Measurements from ENCODE around the gene STRIP2. TPM values are rescaled to one million over a fixed set of nuclear protein-coding genes. Genes with fewer than 3 reads are reported as not detected.
"Not testable (repeated sequence)": the region's sequence is repeated elsewhere in the genome, so short reads cannot be mapped to it uniquely, and the experiment has no call there.

STRIP2 gene
- total RNA-seq, 1 experiment from 2014 or later: 104 TPM

DNA sequence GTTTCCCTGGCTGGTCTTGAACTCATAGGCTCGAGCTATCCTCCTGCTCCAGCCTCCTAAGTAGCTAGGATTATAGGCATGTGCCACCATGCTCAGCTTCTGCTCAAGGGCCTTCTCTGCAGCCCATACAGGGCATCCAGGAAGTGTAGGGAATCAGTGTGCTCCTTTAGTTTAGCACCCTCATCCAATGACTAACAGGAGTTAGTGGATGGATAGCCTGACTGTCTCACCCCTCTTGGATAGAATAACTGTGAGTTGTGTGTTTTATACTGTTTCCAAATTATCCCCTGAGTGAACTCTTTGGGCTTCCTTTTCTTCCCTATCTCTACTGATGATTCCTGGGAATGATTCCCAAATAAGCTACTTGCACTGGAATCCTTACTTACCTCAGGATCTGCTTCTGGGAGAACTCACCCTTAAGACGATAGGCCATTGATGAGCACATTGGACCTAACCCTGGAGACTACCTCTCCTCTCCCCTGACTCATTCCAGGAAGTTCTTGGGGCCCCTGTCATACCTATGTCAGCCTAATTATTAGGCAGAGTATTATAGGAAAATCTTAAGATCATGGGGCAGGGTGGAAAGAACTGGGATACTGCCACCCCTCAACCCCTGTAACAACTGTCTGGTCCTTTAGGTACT, 18.5 kb downstream of the STRIP2 start:
- no peak for DNase-seq (ENCODE audit: low read depth)

DNA sequence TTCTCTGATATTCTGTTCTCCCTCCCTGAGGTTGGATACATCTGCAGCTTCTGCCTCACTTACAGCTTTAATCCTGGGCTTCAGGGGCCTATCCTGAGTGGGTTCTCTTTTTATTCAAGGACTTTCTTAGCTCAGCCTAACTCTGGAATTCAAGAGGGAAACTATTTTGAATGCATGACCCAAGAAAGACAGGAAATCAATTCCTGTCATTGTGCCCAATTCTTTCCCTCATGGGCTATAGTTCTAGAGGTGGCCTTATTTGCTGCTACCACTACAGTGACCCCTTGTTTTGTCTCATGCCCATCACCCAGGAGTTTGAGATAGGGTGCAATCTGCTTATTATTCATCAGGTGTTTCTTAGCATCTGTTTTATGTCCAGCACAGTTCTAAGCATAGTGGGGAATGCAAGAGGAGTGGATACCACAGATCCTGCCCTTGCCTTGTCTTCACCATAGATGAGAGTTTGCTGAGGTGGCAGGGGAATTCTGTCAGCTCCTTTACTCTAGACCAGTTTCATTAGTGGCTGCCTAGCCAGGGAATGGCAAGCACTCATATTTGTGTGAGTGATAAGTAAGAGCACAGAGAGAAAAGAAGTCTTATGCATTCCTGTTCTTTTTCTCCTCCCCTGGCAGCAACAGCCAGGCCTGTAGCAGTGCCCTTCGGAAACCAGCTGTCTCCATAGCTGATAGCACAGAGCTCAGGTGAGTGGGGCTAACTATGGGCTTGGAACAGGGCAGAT, 19.4 kb downstream of the STRIP2 start:
- no peak for DNase-seq (ENCODE audit: low read depth)

DNA sequence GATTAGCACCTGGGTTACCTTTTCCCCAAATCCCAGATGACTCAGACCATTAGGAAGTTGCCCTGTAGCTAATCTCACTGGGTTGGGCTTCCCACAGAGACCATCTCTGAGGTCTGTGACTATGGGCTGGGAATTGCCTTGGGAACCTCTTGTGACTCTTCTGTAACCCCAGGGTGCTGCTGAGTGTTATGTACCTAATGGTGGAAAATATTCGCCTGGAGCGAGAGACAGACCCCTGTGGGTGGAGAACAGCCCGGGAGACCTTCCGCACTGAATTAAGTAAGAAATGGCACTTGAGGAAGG, 20.0 kb downstream of the STRIP2 start:
- no peak for DNase-seq (ENCODE audit: low read depth)

DNA sequence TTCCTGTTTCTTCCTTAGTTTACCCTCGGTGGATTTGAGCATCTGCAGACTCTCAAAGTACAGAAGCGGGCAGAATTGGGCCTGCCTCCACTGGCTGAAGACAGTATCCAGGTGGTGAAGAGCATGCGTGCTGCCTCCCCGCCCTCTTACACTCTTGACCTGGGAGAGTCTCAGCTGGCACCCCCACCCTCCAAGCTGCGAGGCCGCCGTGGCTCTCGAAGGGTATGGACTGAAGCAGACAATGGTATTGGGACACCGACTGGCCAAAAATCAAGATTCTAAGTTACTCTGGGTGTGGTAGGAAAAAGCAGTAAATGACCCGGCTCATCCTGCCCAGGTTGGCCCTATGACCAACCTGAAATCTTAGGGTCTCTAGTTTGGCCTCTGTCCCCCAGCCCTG, 22.2 kb downstream of the STRIP2 start:
- no peak for DNase-seq (ENCODE audit: low read depth)

DNA sequence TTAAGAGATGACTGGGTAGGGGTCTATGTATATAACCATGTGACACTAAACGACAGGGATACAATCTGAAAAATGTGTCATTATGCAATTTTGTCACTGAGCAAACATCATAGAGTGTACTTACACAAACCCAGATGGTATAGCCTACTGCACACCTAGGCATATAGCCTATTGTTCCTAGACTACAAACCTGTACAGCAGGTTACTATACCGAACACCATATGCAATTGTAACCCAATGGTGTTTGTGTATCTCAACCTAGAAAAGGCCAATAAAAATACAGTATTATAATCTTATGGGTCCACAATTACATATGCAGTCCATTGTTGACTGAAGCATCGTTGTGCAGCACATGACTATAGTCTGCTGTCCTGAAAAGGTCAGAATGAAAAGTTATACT, 22.9 kb downstream of the STRIP2 start:
- DNase-seq (ENCODE audit: low read depth): no peak

DNA sequence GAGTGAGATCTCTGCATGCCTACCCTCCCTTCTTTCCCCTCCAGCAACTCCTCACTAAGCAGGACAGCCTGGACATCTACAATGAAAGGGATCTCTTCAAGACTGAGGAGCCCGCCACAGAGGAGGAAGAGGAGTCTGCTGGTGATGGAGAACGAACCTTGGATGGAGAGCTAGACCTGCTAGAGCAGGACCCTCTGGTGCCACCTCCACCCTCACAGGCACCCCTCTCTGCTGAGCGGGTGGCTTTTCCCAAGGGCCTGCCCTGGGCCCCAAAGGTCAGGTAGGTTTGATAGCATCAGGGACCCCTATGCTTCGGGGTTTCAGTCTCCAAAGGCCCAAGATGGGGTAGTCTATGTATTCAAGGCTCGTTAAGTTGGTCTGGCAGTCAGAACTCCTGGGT, 23.9 kb downstream of the STRIP2 start:
- DNase-seq (ENCODE audit: low read depth): no peak

DNA sequence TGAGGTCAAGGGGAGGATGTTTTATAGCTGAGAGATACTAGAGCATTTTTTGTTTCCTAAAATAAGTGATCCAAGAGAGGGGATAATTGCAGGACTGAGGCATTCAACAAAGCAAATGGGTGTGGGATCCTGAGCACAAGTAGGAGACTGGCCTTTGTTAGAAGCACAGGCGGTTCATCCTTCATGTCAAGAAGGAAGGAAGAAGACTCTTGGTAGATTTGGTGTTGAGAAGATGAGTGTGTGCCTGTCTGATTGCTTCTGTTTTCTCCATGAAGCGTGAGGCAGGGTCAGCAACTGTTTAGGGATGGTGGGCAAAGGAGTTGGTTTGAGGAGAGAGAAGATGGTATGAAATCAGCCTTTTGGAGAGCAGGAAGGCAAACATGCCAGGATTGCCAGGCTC, 27.6 kb downstream of the STRIP2 start:
- no peak for DNase-seq (ENCODE audit: low read depth)

DNA sequence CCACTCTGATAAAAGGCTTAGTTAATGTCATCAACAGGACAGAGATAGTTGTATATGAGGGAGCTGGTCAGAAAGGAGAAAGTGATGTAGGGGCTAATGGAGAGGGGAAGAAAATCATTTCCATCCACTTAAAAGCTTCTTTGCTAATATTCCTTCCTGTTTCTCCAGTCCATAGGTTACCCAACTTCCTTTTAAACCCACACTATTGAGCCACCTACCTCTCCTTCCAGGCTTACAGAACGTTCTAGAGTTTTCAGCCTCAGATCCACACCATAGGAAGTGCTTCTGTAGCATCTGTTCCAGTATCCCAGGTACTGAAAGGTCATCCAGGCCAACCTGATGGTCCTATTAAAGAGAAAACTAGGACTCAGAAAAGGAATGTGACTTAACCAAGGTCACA, 28.2 kb downstream of the STRIP2 start:
- DNase-seq (ENCODE audit: low read depth): no peak

DNA sequence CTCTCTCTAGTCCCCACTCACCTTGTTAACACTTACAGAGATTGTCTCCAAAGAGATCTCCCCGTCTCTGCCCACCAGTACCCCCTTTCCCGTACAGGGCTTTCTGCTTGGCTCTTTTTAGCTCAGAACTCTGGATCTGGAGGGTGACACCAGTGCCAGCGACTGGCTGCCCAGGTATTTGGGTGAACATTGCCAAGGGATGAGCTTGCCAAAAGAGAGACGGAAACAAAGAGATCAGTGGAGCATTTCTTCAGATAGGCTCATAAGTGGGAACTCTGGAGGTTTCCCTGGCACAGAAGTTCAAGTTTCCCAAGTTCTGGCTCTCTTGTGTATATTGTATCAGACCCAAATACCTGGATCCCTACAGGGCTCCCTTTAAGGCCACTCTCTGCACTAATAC, 30.0 kb downstream of the STRIP2 start:
- DNase-seq (ENCODE audit: low read depth): no peak

DNA sequence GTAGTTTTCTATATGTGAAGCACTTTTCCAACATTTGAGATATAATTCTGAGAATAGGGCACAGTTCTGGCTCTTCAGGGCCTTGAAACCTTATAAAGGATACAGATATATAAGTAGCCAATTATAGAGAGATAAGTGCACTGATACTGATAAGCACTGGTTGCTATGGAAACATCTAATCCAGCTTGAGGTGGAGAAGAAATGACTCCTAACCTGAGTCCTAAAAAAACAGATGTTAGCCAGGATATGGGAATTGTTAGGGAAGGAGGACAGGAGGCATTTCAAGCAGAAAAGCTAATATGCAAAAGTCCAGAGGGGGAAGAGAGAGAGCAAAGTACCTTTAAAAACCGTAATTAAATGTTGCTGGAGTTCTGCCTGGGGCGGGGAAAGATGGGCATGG, 30.8 kb downstream of the STRIP2 start:
- DNase-seq (ENCODE audit: low read depth): peak; percentile 23

DNA sequence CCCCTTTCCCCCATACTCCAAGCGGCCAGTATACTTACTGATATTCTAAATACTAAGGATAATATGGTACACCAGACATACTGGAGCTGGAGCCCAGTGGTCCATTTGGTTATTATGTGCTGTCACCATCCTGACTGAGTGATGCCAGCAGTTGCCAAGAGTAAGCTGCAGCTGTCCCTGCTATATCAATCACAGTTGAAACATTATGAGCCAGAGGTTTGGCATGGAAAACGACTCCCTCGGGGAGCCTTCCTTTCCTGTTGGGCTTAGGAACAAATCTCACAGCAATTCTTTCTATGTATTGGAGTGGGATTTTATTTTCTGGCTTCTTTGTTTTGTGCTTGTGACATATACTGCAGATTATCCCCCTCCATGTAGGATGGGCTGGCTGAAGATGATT, 32.6 kb downstream of the STRIP2 start:
- DNase-seq (ENCODE audit: low read depth): peak; percentile 100

DNA sequence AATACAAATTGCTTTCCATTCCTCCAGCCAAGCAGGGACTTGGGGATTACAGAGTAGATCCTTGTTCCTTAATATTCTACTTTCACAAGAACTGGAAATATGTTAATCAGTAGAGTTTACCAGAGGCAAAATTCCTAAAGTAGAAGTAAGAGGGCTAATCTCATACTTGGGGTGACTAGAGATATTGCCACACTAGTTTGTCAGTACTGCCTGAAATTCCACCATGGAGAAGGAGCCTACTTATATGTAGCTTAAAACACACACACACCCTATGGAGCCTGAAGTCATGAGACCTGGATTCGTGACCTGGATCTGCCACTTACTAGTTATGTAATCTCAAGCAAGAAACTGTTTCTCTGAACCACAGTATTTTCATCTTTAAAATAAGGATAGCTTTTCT, 33.9 kb downstream of the STRIP2 start:
- peak; percentile 68 for DNase-seq (ENCODE audit: low read depth)

DNA sequence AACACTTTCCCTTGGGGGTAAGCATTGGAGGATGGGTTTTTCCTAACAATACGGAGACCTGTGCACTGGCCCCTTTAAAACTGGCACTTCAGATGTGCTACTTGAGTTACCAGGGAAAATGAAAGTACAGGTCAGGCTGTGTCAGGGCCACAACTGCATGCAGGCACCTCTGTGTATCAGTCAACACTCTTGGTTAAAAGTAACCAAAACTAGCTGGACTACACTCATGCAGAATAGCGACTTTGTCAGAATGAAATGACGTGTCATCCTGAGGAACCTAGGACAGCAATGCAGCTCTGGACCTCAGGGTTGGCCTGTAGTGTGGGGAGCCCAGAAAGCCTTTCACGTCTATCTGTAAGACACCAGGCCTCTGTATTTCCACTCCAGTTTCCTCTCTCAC, 34.3 kb downstream of the STRIP2 start:
- DNase-seq (ENCODE audit: low read depth): no peak

DNA sequence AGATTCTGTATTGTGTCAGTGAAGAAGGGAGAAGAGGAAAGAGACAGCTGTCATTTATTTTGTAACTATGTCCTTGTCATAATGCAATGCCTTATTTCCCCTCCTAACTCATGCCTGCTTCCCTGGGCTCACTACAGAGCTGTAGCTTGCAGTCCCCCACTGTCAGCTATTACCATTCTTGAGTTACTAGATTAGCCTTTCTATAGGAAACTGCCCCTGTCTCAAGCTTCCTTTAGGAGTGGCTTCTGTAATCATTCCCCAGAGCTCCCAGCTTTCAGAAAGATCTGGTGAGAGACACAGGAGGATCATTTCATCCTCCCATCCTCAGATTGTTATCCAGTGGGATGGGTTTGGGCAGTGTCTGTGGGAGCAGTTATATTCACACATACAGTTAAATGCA, 35.7 kb downstream of the STRIP2 start:
- no peak for DNase-seq (ENCODE audit: low read depth)

DNA sequence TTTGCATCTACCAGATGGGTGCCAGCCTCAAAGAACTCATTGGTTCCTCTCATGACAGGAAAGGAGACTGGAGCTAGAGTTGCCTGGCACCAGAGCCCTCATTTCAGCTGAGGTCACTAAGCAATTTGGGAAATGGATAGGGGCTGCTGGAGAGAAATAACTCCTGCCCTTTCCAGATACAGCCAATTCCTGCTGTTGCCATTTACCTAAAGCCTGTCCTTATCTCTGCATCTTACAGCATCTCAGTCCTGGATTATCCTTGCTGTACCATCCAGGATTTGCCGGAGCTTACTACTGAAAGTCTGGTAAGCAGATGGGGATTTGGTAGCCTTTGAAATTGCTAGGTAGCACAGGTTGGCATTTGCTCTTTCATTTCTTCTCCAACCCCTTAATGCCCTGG, 36.2 kb downstream of the STRIP2 start:
- no peak for DNase-seq (ENCODE audit: low read depth)

DNA sequence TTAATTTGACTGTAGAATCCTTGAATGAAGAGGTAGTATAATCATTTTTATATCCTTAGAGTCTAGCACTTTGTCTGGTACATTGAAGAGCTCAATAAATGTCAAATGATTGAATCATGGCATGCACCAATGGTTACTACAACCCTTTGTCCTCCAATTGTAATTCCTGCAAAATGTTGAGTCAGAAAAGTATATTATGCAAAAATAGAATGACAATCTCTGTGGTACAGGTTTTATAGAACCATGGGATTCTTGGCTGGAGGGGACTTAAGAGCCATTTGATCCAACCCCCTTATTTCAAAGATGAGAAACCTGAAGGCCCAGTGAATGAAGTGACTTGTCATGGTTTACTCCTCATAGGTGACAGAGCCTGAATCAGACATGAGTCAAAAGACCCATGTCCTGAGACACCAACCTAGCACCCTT, 37.2 kb downstream of the STRIP2 start:
- peak; percentile 34 for DNase-seq (ENCODE audit: low read depth)

DNA sequence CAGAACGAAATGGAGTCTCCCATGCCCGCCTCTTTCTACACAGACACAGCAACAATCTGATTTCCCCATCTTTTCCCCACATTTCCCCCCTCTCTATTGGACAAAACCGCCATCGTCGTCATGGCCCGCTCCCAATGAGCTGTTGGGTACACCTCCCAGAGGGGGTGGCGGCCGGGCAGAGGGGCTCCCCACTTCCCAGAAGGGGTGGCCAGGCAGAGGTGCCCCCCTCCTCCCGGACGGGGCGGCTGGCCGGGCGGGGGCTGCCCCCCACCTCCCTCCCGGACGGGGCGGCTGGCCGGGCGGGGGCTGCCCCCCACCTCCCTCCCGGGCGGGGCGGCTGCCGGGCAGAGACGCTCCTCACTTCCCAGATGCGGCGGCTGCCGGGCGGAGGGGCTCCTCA, 41.7 kb downstream of the STRIP2 start:
- DNase-seq (ENCODE audit: low read depth): not testable (repeated sequence)

DNA sequence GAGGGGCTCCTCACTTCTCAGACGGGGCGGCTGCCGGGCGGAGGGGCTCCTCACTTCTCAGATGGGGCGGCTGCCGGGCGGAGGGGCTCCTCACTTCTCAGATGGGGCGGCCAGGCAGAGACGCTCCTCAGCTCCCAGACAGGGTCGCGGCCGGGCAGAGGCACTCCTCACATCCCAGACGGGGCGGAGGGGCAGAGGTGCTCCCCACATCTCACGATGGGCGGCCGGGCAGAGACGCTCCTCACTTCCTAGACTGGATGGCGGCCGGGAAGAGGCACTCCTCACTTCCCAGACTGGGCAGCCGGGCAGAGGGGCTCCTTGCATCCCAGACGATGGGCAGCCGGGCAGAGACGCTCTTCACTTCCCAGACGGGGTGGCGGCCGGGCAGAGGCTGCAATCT, 42.2 kb downstream of the STRIP2 start:
- not testable (repeated sequence) for DNase-seq (ENCODE audit: low read depth)

DNA sequence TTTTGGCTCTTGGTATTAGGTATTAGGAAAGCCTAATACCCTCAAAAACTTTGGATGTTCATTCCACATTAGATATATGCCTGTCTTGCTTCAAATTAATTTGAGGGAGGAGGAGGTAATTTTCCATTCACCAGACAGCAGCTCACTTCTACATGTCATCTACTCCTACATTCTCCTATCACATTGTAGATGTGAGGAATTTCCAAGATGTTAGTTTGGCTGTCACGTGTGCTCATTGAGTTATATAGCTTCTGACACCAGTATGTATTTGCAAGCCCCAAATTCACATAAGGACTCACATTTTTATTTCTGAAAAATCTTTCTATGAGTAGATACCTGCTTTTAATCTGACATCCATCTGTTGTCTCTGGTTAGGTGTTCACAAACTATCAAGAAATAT, 45.6 kb downstream of the STRIP2 start:
- DNase-seq (ENCODE audit: low read depth): no peak

DNA sequence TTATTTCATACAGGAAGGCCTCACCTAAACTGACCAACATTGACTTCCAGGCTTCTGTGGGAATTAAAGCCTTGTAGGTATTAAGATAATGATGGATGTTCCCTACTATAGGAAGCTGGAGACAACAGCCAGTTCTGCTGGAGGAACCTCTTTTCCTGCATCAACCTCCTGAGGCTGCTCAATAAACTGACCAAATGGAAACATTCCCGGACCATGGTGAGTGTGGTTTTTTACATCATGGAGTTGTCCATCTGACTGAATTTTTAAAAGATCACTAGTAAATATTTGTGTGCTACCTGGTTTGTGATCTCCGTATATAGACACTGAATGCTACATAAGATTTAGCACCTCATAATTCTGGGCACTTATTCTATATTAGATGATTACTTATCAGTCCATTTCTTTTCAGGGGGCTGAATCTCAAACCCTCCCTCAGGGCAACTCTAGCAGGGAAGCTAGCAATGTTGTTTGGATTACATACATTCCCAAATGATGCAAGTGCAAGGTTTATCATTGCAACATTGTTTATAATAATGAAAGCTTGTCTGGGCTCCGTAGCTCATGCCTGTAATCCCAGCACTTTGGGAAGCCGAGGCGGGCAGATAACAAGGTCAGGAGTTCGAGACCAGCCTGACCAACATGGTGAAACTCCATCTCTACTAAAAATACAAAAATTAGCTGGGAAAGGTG, 46.6 kb downstream of the STRIP2 start:
- DNase-seq (ENCODE audit: low read depth): no peak

DNA sequence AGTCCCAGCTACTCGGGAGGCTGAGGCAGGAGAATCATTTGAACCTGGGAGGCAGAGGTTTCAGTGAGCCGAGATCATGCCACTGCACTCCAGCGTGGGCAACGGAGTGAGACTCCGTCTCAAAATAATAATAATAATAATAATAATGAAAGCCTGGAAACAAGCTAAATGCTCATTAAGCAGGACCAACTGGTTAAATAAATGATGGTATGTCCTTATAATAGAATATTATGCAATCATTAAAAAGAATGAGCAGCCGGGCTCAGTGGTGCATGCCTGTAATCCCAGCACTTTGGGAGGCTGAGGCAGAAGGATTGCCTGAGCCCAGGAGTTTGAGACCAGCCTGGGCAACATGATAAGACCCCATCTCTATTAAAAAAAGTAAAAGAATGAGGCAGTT, 47.1 kb downstream of the STRIP2 start:
- DNase-seq (ENCODE audit: low read depth): not testable (repeated sequence)

DNA sequence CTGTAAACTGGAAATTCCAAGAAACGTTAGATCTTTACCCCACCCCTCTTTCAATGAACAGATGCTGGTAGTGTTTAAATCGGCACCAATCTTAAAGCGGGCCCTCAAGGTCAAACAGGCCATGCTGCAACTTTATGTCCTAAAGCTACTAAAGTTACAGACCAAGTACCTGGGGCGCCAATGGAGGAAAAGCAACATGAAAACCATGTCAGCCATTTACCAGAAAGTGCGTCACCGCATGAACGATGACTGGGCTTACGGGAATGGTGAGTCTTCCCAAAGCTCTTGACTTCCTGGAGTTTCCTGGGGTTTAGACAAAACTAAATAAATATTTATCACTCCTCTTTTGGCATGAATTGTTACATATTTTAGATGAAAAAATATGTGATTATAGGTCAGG, 48.5 kb downstream of the STRIP2 start:
- DNase-seq (ENCODE audit: low read depth): no peak

DNA sequence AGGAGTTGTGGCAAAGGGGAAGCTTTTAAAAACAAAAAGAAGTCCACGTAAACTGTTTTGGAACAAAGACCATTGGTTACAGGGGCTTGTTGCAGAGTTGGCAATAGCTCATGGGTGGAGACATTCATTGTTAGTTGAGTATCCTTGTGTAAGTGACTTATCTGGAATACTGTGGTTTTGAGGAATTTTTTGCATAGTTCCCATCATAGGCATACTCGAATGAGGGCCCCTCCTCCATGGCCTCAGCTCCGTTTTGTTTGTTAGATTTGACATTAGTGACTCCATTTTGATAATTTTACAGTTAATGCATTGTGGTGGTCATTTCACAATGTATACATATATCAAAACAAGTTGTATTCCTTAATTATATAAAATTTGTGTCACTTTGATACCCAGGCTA, 55.3 kb downstream of the STRIP2 start:
- DNase-seq (ENCODE audit: low read depth): peak; percentile 84

Measured in LHCN-M2 (cell line).